Vagina (tissue), 2 donors: ENCODE results near the gene BID. TPM values are rescaled to one million over a fixed set of nuclear protein-coding genes. Genes with fewer than 3 reads are reported as not detected.

Source experiments
- DNase-seq, 2 donors: peaks; one replicate each; pipeline ENCODE4 v3.0.0-alpha.2; 2017; ENCODE audit errors: extremely low spot score in 2 of 2
- H3K27ac ChIP-seq: fragments of 200-600 bp; sonication (generic); one replicate; pipeline ENCODE4 v1.5.1; 2019
- H3K27me3 ChIP-seq: fragments of 200-600 bp; sonication (generic); one replicate; pipeline ENCODE4 v1.5.1; 2019
- H3K36me3 ChIP-seq, 2 donors: fragments of 200-600 bp; sonication (generic); one replicate each; pipeline ENCODE4 v1.5.1; 2017 to 2019
- H3K4me1 ChIP-seq: fragments of 200-600 bp; sonication (generic); one replicate; pipeline ENCODE4 v1.5.1; 2019
- H3K4me3 ChIP-seq, 2 donors: fragments of 200-600 bp; sonication (generic); 1 replicate in 1 of 2; 2 replicates in 1 of 2; pipeline ENCODE4 v1.5.1; 2016 to 2019
- H3K9me3 ChIP-seq: fragments of 200-600 bp; sonication (generic); one replicate; pipeline ENCODE4 v1.5.1; 2019
- POLR2A ChIP-seq, 2 donors: fragments of 450-650 bp; IDR thresholded peaks; one replicate each; pipeline ENCODE4 v1.6.1; 2017; ENCODE audit warnings: antibody characterized with exemption in 2 of 2, mild to moderate bottlenecking in 2 of 2, moderate library complexity in 2 of 2
- POLR2AphosphoS5 ChIP-seq, 2 donors: sonication (generic); formaldehyde crosslinking; IDR thresholded peaks; one replicate each; pipeline ENCODE4 v1.9.0; 2017; ENCODE audit warnings: antibody characterized with exemption in 2 of 2, mild to moderate bottlenecking in 2 of 2, low read depth in 1 of 2; ENCODE audit not compliant: insufficient read depth in 1 of 2
- intact Hi-C: fragments of 100-400 bp; cut with DNase I; formaldehyde crosslinking; loops from one replicate; pipeline ENCODE4 v1.15.1; 2023
- total RNA-seq: library from RNA; depleted of rRNA; stranded (reverse); fragments of >200 nt; gene quantifications from one replicate; pipeline ENCODE4 v1.2.3, GENCODE V29; 2016
- TF ChIP-seq, protein P1 (sequence below), 3 experiments: fragments of 450-650 bp in 2 of 3; fragments of 200-600 bp in 1 of 3; sonication (generic) in 1 of 3; IDR thresholded peaks; one replicate each; pipeline ENCODE4 v1.5.1; 2017 to 2019; ENCODE audit warnings: antibody characterized with exemption in 3 of 3, mild to moderate bottlenecking in 2 of 3, moderate library complexity in 2 of 3

Gene BID
- total RNA-seq, 1 donor from 2014 or later: 36.3 TPM

DNA sequence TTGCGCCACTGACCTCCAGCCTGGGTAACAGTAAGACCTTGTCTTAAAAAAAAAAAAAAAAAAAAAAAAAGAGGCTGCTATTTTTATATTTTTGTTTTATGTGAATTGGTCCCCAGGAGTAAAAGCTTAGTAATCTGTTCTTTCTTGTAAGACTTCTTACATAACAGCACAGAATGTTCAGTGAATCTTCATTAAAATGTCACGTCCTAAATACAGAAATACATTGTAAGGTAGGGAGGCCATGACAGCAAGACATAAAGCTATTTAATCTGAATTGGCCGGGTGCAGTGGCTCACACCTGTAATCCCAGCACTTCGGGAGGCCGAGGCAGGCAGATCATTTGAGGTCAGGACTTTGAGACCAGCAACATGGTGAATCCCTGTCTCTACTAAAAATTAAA is 64.2 kb downstream of the BID start:
- TF ChIP-seq POLR2A (IDR thresholded peaks at IDR 0.05) (no peak), POLR2AphosphoS5 (IDR thresholded peaks at IDR 0.05; ENCODE audit: insufficient read depth in 1 of 2, low read depth in 1 of 2) (no peak)
- TF ChIP-seq, protein P1, sequence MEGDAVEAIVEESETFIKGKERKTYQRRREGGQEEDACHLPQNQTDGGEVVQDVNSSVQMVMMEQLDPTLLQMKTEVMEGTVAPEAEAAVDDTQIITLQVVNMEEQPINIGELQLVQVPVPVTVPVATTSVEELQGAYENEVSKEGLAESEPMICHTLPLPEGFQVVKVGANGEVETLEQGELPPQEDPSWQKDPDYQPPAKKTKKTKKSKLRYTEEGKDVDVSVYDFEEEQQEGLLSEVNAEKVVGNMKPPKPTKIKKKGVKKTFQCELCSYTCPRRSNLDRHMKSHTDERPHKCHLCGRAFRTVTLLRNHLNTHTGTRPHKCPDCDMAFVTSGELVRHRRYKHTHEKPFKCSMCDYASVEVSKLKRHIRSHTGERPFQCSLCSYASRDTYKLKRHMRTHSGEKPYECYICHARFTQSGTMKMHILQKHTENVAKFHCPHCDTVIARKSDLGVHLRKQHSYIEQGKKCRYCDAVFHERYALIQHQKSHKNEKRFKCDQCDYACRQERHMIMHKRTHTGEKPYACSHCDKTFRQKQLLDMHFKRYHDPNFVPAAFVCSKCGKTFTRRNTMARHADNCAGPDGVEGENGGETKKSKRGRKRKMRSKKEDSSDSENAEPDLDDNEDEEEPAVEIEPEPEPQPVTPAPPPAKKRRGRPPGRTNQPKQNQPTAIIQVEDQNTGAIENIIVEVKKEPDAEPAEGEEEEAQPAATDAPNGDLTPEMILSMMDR (IDR thresholded peaks at IDR 0.05): no peak
- no peaks in the 10 kb centered on the region for H3K36me3 ChIP-seq
- H3K4me3 ChIP-seq: no peak overlapping the region
- intact Hi-C loops: no loop called here
- no peak overlapping the region for H3K27ac ChIP-seq
- no peaks in the 10 kb centered on the region for H3K27me3 ChIP-seq
- H3K9me3 ChIP-seq: no peaks in the 10 kb centered on the region
- DNase-seq: no peak
- H3K4me1 ChIP-seq: peaks cover 14% of the 10 kb centered on the region

GRCh38 chr22:17707526-17707925 is 66.7 kb downstream of the BID start:
- intact Hi-C loops: no loop called here
- TF ChIP-seq POLR2AphosphoS5 (IDR thresholded peaks at IDR 0.05; ENCODE audit: insufficient read depth in 1 of 2, low read depth in 1 of 2) (no peak), POLR2A (IDR thresholded peaks at IDR 0.05) (no peak)
- TF ChIP-seq, protein P1 (IDR thresholded peaks at IDR 0.05): no peak
- Histone ChIP-seq H3K27ac (peak overlapping the region; percentile 37), H3K27me3 (no peaks in the 10 kb centered on the region), H3K9me3 (no peaks in the 10 kb centered on the region), H3K4me1 (peaks cover 14% of the 10 kb centered on the region), H3K4me3 (peak overlapping the region; percentile 10 to 29), H3K36me3 (peaks cover 3 to 5% of the 10 kb centered on the region in 2 donors)
- DNase-seq: no peak

GRCh38 chr22:17706947-17707346 is 67.3 kb downstream of the BID start:
- Histone ChIP-seq H3K4me3 (peak overlapping the region; percentile 10 to 29), H3K4me1 (peaks cover 9% of the 10 kb centered on the region), H3K27me3 (no peaks in the 10 kb centered on the region), H3K9me3 (no peaks in the 10 kb centered on the region), H3K27ac (peak overlapping the region; percentile 37), H3K36me3 (peaks cover 3 to 9% of the 10 kb centered on the region in 2 donors)
- TF ChIP-seq POLR2A (IDR thresholded peaks at IDR 0.05): no peak
- TF ChIP-seq, protein P1 (IDR thresholded peaks at IDR 0.05): no peak
- no peak for TF ChIP-seq POLR2AphosphoS5 (IDR thresholded peaks at IDR 0.05; ENCODE audit: insufficient read depth in 1 of 2, low read depth in 1 of 2)
- intact Hi-C loops: no loop called here
- no peak for DNase-seq

DNA sequence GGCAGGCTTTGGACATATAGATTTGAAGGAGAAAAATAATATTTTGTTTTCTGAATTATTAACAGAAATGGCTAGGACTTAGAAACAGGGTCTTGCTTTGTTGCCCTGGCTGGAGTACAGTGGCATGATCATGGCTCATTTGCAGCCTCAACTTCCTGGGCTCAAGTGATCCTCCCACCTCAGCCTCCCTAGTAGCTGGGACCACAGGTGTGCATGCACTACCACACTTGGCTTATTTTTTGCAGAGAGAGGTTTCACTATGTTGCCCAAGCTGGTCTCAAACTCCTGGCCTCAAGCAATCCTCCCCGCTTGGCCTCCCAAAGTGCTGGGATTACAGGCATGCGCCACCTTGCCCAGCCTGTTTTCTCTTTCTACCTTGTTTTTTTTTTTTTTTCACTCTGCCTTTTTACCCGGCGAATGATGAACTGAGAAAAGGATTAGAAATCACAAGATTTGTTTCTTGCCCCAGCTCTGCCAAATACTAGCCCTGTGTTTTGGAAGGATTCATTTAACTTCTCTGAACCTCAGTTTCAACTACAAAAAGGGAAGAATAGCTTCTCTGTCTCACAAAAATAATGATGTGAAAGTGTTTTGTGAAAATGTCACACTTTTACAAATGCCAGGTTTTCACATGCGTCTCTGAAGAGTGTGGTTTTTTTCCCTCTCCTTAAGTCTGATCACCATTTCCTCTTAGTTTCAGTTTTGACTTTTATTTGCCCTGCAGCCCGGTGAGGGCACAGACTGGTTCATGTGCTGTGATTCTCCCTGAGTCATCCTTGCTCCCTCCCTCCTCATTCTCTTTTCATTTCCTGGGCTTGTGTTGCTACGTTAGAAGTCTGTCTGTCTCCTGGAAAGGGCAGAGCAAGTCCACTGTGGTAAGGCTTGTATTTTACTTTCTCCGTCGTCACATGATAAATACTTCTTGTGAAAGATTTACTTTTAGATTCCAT is 68.0 kb downstream of the BID start:
- Histone ChIP-seq H3K4me3 (peak overlapping the region; percentile 10 to 29), H3K4me1 (peaks cover 9% of the 10 kb centered on the region), H3K27me3 (no peaks in the 10 kb centered on the region), H3K9me3 (no peaks in the 10 kb centered on the region), H3K36me3 (peaks cover 3 to 9% of the 10 kb centered on the region in 2 donors), H3K27ac (peak overlapping the region; percentile 37)
- DNase-seq: no peak
- intact Hi-C loops: no loop called here
- TF ChIP-seq POLR2AphosphoS5 (IDR thresholded peaks at IDR 0.05; ENCODE audit: insufficient read depth in 1 of 2, low read depth in 1 of 2): peak in 1 of 2 donors; percentile 87
- TF ChIP-seq POLR2A (IDR thresholded peaks at IDR 0.05): no peak

GRCh38 chr22:17705546-17705945 is 68.7 kb downstream of the BID start:
- TF ChIP-seq POLR2A (IDR thresholded peaks at IDR 0.05): no peak
- TF ChIP-seq POLR2AphosphoS5 (IDR thresholded peaks at IDR 0.05; ENCODE audit: insufficient read depth in 1 of 2, low read depth in 1 of 2): no peak
- TF ChIP-seq, protein P1 (IDR thresholded peaks at IDR 0.05): no peak
- H3K36me3 ChIP-seq: peaks cover 3 to 9% of the 10 kb centered on the region in 2 donors

More at GRCh38 chr22:17705546-17705945, 68.7 kb downstream of the BID start:
- intact Hi-C loops: no loop called here
- DNase-seq: no peak
- Histone ChIP-seq H3K27ac (peak overlapping the region; percentile 37), H3K27me3 (no peaks in the 10 kb centered on the region), H3K4me1 (peaks cover 9% of the 10 kb centered on the region), H3K4me3 (no peak overlapping the region), H3K9me3 (no peaks in the 10 kb centered on the region)
